RWPE2 (cell line): Measurements from ENCODE around the gene ACAP3.

Experiments
- ATAC-seq: fragments of 200-7000 bp; cut with Tn5 transposase; 3 replicates; pipeline ENCODE4 v1.9.1; 2021; ENCODE audit warnings: low read depth
- DNase-seq: peaks from one replicate; pipeline ENCODE4 v3.0.0-alpha.2; 2020; ENCODE audit warnings: low spot score
- H3K27ac ChIP-seq: fragments of 450-650 bp; 2 replicates; pipeline ENCODE4 v1.5.1; 2017; ENCODE audit warnings: mild to moderate bottlenecking; ENCODE audit not compliant: poor library complexity, severe bottlenecking
- H3K27me3 ChIP-seq: fragments of 250-450 bp; sonication (Bioruptor Pico); 2 replicates; pipeline ENCODE4 v1.5.1; 2021; ENCODE audit warnings: mild to moderate bottlenecking, moderate library complexity; ENCODE audit not compliant: insufficient read depth, poor library complexity, severe bottlenecking
- H3K36me3 ChIP-seq: fragments of 250-450 bp; sonication (Bioruptor Pico); 2 replicates; pipeline ENCODE4 v1.5.1; 2020; ENCODE audit warnings: low read depth, mild to moderate bottlenecking, moderate library complexity
- H3K4me1 ChIP-seq: fragments of 250-450 bp; sonication (Bioruptor Pico); 2 replicates; pipeline ENCODE4 v1.5.1; 2021; ENCODE audit warnings: mild to moderate bottlenecking, moderate library complexity; ENCODE audit not compliant: insufficient read depth, poor library complexity, severe bottlenecking
- H3K4me3 ChIP-seq: fragments of 250-450 bp; sonication (Bioruptor Pico); 2 replicates; pipeline ENCODE4 v1.5.1; 2021; ENCODE audit warnings: mild to moderate bottlenecking, moderate library complexity; ENCODE audit not compliant: severe bottlenecking
- H3K9me3 ChIP-seq: fragments of 250-450 bp; sonication (Bioruptor Pico); 2 replicates; pipeline ENCODE4 v1.5.1; 2021; ENCODE audit warnings: mild to moderate bottlenecking, moderate library complexity; ENCODE audit not compliant: severe bottlenecking
- CTCF ChIP-seq: fragments of 450-650 bp; IDR thresholded peaks from one replicate; pipeline ENCODE4 v1.5.1; 2017; ENCODE audit warnings: mild to moderate bottlenecking, moderate library complexity; ENCODE audit not compliant: poor library complexity, severe bottlenecking

Gene ACAP3, protein sequence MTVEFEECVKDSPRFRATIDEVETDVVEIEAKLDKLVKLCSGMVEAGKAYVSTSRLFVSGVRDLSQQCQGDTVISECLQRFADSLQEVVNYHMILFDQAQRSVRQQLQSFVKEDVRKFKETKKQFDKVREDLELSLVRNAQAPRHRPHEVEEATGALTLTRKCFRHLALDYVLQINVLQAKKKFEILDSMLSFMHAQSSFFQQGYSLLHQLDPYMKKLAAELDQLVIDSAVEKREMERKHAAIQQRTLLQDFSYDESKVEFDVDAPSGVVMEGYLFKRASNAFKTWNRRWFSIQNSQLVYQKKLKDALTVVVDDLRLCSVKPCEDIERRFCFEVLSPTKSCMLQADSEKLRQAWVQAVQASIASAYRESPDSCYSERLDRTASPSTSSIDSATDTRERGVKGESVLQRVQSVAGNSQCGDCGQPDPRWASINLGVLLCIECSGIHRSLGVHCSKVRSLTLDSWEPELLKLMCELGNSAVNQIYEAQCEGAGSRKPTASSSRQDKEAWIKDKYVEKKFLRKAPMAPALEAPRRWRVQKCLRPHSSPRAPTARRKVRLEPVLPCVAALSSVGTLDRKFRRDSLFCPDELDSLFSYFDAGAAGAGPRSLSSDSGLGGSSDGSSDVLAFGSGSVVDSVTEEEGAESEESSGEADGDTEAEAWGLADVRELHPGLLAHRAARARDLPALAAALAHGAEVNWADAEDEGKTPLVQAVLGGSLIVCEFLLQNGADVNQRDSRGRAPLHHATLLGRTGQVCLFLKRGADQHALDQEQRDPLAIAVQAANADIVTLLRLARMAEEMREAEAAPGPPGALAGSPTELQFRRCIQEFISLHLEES

GRCh38 chr1:1307923-1308755, at the start of gene ACAP3, which contains the start of gene PUSL1:
TSS of gene ACAP3 (minus strand) at chr1:1307930. CDS start at chr1:1307815, 115 bp downstream.
TSS of gene PUSL1 (plus strand) at chr1:1308597. CDS start at chr1:1308644, 47 bp downstream.
- peaks cover 29% of the 10 kb centered on the region for H3K4me1 ChIP-seq
- peak within 1 kb of the TSS; percentile 86 for H3K4me3 ChIP-seq
- peak; percentile 32 for ATAC-seq

GRCh38 chr1:1356796-1357401, 49.2 kb upstream of the ACAP3 start:
- TF ChIP-seq CTCF, result no peak
- H3K27me3 ChIP-seq, result no peaks in the 10 kb centered on the region
- H3K4me3 ChIP-seq, result no peak overlapping the region
- H3K27ac ChIP-seq, result no peak overlapping the region
- H3K36me3 ChIP-seq, result no peaks in the 10 kb centered on the region
- no peaks in the 10 kb centered on the region for H3K9me3 ChIP-seq
- H3K4me1 ChIP-seq, result peaks cover 17% of the 10 kb centered on the region
- ATAC-seq (no peak), DNase-seq (peak; percentile 66)

More at GRCh38 chr1:1307923-1308755, at the start of gene ACAP3, which contains the start of gene PUSL1:
- no peaks in the 10 kb centered on the region for H3K9me3 ChIP-seq
- DNase-seq, result peak; percentile 93
- no peaks in the 10 kb centered on the region for H3K27me3 ChIP-seq
- H3K36me3 ChIP-seq, result peaks cover 33% of the 10 kb centered on the region
- peak; percentile 26 for TF ChIP-seq CTCF
- peak within 1 kb of the TSS; percentile 89 for H3K27ac ChIP-seq

GRCh38 chr1:1356166-1356795, 48.6 kb upstream of the ACAP3 start:
- peaks cover 17% of the 10 kb centered on the region for H3K4me1 ChIP-seq
- H3K27ac ChIP-seq, result no peak overlapping the region
- H3K27me3 ChIP-seq, result no peaks in the 10 kb centered on the region
- DNase-seq (no peak), ATAC-seq (no peak)
- H3K36me3 ChIP-seq, result no peaks in the 10 kb centered on the region
- no peak overlapping the region for H3K4me3 ChIP-seq
- TF ChIP-seq CTCF, result no peak
- no peaks in the 10 kb centered on the region for H3K9me3 ChIP-seq

- Histone ChIP-seq H3K36me3 (no peaks in the 10 kb centered on the region), H3K27ac (no peak overlapping the region), H3K4me3 (no peak overlapping the region), H3K9me3 (no peaks in the 10 kb centered on the region), H3K4me1 (peaks cover 11% of the 10 kb centered on the region), H3K27me3 (no peaks in the 10 kb centered on the region)
- peak; percentile 68 for DNase-seq
- ATAC-seq, result peak; percentile 17
- TF ChIP-seq CTCF, result no peak
Observed at GRCh38 chr1:1355416-1355815, 47.7 kb upstream of the ACAP3 start.
